SH-SY5Y (cell line): ENCODE results near the gene DPP6.

Experiments used
- GATA2 ChIP-seq: IDR thresholded peaks from 2 replicates; pipeline ENCODE4 v1.6.1; 2011; ENCODE audit warnings: mild to moderate bottlenecking, low read depth, low read length
- GATA3 ChIP-seq: IDR thresholded peaks from 2 replicates; pipeline ENCODE4 v1.6.1; 2011; ENCODE audit warnings: low read depth, mild to moderate bottlenecking, low read length, moderate library complexity

GRCh38 chr7:154869436-154869835 is 817.2 kb downstream of the DPP6 start:
- TF ChIP-seq GATA2 = no peak
- TF ChIP-seq GATA3 = no peak
